Measurements from ENCODE around the gene LYPD6B.

Gene LYPD6B

GRCh38 chr2:149167001-149167780 lies 128.7 kb downstream of the LYPD6B start:
- TF ChIP-seq CTCF (IDR thresholded peaks at IDR 0.05; ENCODE audit: low read depth, low read length, missing control alignments): no peak
- peak; percentile 40 for DNase-seq (ENCODE audit: low read depth)
- no peak overlapping the region for H3K4me3 ChIP-seq (ENCODE audit: low read depth, low read length)

- DNase-seq (ENCODE audit: low read depth): no peak
- no peak overlapping the region for H3K4me3 ChIP-seq (ENCODE audit: low read depth, low read length)
- TF ChIP-seq CTCF (IDR thresholded peaks at IDR 0.05; ENCODE audit: low read depth, low read length, missing control alignments): no peak
These were observed 129.4 kb downstream of the LYPD6B start for GRCh38 chr2:149167941-149168340.

- TF ChIP-seq CTCF (IDR thresholded peaks at IDR 0.05; ENCODE audit: low read depth, low read length, missing control alignments): no peak
- no peak overlapping the region for H3K4me3 ChIP-seq (ENCODE audit: low read depth, low read length)
- DNase-seq (ENCODE audit: low read depth): no peak
These were observed 131.2 kb downstream of the LYPD6B start for GRCh38 chr2:149169656-149170055.

GRCh38 chr2:149170156-149170555 lies 131.7 kb downstream of the LYPD6B start:
- no peak overlapping the region for H3K4me3 ChIP-seq (ENCODE audit: low read depth, low read length)
- no peak for DNase-seq (ENCODE audit: low read depth)
- TF ChIP-seq CTCF (IDR thresholded peaks at IDR 0.05; ENCODE audit: low read depth, low read length, missing control alignments): no peak

- TF ChIP-seq CTCF (IDR thresholded peaks at IDR 0.05; ENCODE audit: low read depth, low read length, missing control alignments): no peak
- DNase-seq (ENCODE audit: low read depth): no peak
- H3K4me3 ChIP-seq (ENCODE audit: low read depth, low read length): no peak overlapping the region
These were observed 132.4 kb downstream of the LYPD6B start for GRCh38 chr2:149170911-149171310.

- no peak for TF ChIP-seq CTCF (IDR thresholded peaks at IDR 0.05; ENCODE audit: low read depth, low read length, missing control alignments)
- DNase-seq (ENCODE audit: low read depth): no peak
- H3K4me3 ChIP-seq (ENCODE audit: low read depth, low read length): no peak overlapping the region
These were observed 134.7 kb downstream of the LYPD6B start for GRCh38 chr2:149173220-149173619.

- H3K4me3 ChIP-seq (ENCODE audit: low read depth, low read length): no peak overlapping the region
- DNase-seq (ENCODE audit: low read depth): no peak
- TF ChIP-seq CTCF (IDR thresholded peaks at IDR 0.05; ENCODE audit: low read depth, low read length, missing control alignments): no peak
These were observed 137.5 kb downstream of the LYPD6B start for GRCh38 chr2:149175956-149176355.
